Activated CD8-positive, alpha-beta T cell treated with anti-CD3 and anti-CD28 coated beads for 36 hours (primary cell): Measurements from ENCODE around the gene PRR7. TPM values are rescaled to one million over a fixed set of nuclear protein-coding genes. Genes with fewer than 3 reads are reported as not detected.

Experiments used
- ATAC-seq: fragments of 200-7000 bp; cut with Tn5 transposase; one replicate; pipeline ENCODE4 v1.10.0; 2021; ENCODE audit warnings: mild to moderate bottlenecking, moderate library complexity
- CTCF ChIA-PET: fragments of 350-600 bp; sonication (Branson Sonifier 250); formaldehyde crosslinking; loops from one replicate; lab custom pipeline; 2021; ENCODE audit warnings: antibody characterized with exemption; lab: Charles Lee
- POLR2A ChIA-PET: fragments of 350-600 bp; sonication (Branson Sonifier 250); formaldehyde crosslinking; loops from one replicate; lab custom pipeline; 2021; ENCODE audit warnings: antibody characterized with exemption; lab: Charles Lee
- DNase-seq: peaks from one replicate; pipeline ENCODE4 v3.0.0-alpha.2; 2020
- H3K27ac Mint-ChIP-seq: one replicate; pipeline ENCODE4 v1.8.0; 2021; ENCODE audit warnings: mild to moderate bottlenecking, mixed read lengths
- H3K27me3 Mint-ChIP-seq: one replicate; pipeline ENCODE4 v1.8.0; 2021; ENCODE audit warnings: mixed read lengths
- H3K36me3 Mint-ChIP-seq: one replicate; pipeline ENCODE4 v1.8.0; 2021; ENCODE audit warnings: low read depth, mixed read lengths
- H3K4me1 Mint-ChIP-seq: one replicate; pipeline ENCODE4 v1.8.0; 2021; ENCODE audit warnings: low read depth, mixed read lengths
- H3K4me3 Mint-ChIP-seq: one replicate; pipeline ENCODE4 v1.8.0; 2021; ENCODE audit warnings: mild to moderate bottlenecking, moderate library complexity, mixed read lengths
- H3K9me3 Mint-ChIP-seq: one replicate; pipeline ENCODE4 v1.8.0; 2021; ENCODE audit warnings: mixed read lengths
- intact Hi-C: fragments of 100-400 bp; cut with micrococcal nuclease; formaldehyde crosslinking; loops from one replicate; pipeline ENCODE4 v1.10.0; 2022
- total RNA-seq, 2 experiments: library from RNA; stranded (reverse); gene quantifications; one replicate each; pipeline ENCODE4 v1.2.3, GENCODE V29; 2021
- TF ChIP-seq, protein P1 (sequence below): fragments of 200-600 bp; IDR thresholded peaks from one replicate; pipeline ENCODE4 v1.8.0; 2022; ENCODE audit warnings: antibody characterized with exemption, mild to moderate bottlenecking

PRR7 gene
- total RNA-seq, 2 experiments from 2014 or later: 32.6 to 36.4 TPM

DNA sequence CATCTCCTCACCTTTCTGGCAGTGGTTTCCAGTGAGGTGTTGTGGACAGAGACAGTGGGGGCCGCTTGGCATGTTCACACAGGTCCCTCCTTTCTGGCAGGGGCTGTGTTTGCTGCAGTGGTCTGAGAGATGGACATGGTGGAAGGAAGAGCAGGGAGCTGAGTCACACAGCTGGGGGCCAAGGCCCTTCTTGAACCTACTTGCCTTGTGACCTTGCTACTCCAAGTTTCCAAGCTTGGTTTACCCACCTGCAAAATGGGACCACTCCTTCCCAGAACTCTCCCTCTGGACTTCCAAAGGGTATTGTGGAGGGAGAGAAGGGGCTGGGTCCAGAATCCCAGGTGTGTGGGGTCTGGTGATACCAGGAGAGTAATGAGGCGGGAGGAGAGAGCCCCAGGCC lies 41.3 kb upstream of the PRR7 start:
- Mint-ChIP-seq H3K4me1 (peaks cover 26% of the 10 kb centered on the region), H3K36me3 (no peaks in the 10 kb centered on the region), H3K27ac (no peak overlapping the region), H3K9me3 (no peaks in the 10 kb centered on the region), H3K4me3 (peak overlapping the region; percentile 73), H3K27me3 (peaks cover 23% of the 10 kb centered on the region)
- DNase-seq (no peak), ATAC-seq (no peak)
- TF ChIP-seq, protein P1, sequence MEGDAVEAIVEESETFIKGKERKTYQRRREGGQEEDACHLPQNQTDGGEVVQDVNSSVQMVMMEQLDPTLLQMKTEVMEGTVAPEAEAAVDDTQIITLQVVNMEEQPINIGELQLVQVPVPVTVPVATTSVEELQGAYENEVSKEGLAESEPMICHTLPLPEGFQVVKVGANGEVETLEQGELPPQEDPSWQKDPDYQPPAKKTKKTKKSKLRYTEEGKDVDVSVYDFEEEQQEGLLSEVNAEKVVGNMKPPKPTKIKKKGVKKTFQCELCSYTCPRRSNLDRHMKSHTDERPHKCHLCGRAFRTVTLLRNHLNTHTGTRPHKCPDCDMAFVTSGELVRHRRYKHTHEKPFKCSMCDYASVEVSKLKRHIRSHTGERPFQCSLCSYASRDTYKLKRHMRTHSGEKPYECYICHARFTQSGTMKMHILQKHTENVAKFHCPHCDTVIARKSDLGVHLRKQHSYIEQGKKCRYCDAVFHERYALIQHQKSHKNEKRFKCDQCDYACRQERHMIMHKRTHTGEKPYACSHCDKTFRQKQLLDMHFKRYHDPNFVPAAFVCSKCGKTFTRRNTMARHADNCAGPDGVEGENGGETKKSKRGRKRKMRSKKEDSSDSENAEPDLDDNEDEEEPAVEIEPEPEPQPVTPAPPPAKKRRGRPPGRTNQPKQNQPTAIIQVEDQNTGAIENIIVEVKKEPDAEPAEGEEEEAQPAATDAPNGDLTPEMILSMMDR: no peak
- intact Hi-C loops: no loop called here
- CTCF ChIA-PET: interaction anchor here (1.1 to 10.5 kb wide), 17 partner anchors 10 to 292 kb away, joined by 3 to 415 read pairs (median 39); partner anchors contain the start of genes DOK3, GRK6, MXD3 and PRR7
- POLR2A ChIA-PET: interaction anchor here (0.9 to 7.4 kb wide), 8 partner anchors 16 to 93 kb away, joined by 3 to 140 read pairs (median 28); partner anchors contain the start of genes GRK6, MXD3 and PRR7

DNA sequence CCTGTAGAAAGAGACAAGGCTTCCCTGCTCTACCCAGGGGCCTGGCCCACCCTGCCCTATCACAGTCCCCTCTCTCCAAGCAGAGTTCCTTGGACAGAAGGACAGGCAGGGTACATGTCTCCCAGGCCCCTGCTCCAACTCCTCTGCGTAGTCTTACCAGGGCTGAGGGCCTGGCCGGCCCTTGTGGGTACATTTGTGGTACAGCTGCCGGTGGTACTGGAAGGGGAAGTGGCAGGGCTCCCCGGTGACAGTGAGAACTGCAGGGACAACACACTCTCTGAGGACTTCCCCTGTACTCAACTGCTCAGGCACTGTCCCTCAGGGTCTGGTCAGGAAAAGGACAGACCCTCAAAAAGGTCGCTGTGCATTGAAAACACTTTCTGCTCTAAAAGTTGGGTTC lies 40.8 kb upstream of the PRR7 start:
- intact Hi-C loops: no loop called here
- CTCF ChIA-PET: interaction anchor here (2.3 to 10.5 kb wide), 10 partner anchors 10 to 96 kb away, joined by 6 to 415 read pairs (median 62); partner anchors contain the start of genes GRK6, MXD3 and PRR7
- H3K4me3 Mint-ChIP-seq: no peak overlapping the region
- H3K9me3 Mint-ChIP-seq: no peaks in the 10 kb centered on the region
- TF ChIP-seq, protein P1: no peak
- no peak for ATAC-seq
- no peak for DNase-seq
- H3K27me3 Mint-ChIP-seq: peaks cover 23% of the 10 kb centered on the region
- H3K27ac Mint-ChIP-seq: no peak overlapping the region
- H3K36me3 Mint-ChIP-seq: no peaks in the 10 kb centered on the region
- peaks cover 30% of the 10 kb centered on the region for H3K4me1 Mint-ChIP-seq
- POLR2A ChIA-PET: interaction anchor here (3.3 to 7.4 kb wide), 5 partner anchors 22 to 48 kb away, joined by 11 to 140 read pairs (median 45); partner anchors contain the start of genes GRK6 and PRR7

- ATAC-seq (no peak), DNase-seq (no peak)
- no peaks in the 10 kb centered on the region for H3K9me3 Mint-ChIP-seq
- CTCF ChIA-PET: interaction anchor here (1.4 to 10.5 kb wide), 5 partner anchors 16 to 92 kb away, joined by 4 to 415 read pairs (median 6); partner anchors contain the start of genes GRK6 and PRR7
- H3K27me3 Mint-ChIP-seq: no peaks in the 10 kb centered on the region
- no peak within 1 kb of the TSS for H3K4me3 Mint-ChIP-seq
- intact Hi-C loops: no loop called here
- POLR2A ChIA-PET: interaction anchor here (0.9 to 2.3 kb wide), 12 partner anchors 9 to 81 kb away, joined by 3 to 13 read pairs (median 4); partner anchors contain the start of genes GRK6 and PRR7
- H3K4me1 Mint-ChIP-seq: peaks cover 44% of the 10 kb centered on the region
- H3K27ac Mint-ChIP-seq: no peak within 1 kb of the TSS
- H3K36me3 Mint-ChIP-seq: no peaks in the 10 kb centered on the region
- TF ChIP-seq, protein P1: no peak
Observed at GRCh38 chr5:177409043-177409801, 37.4 kb upstream of the PRR7 start, which contains the start of gene F12. Gene F12 (minus strand): TSS chr5:177409564. CDS start chr5:177409527, 37 bp downstream.

DNA sequence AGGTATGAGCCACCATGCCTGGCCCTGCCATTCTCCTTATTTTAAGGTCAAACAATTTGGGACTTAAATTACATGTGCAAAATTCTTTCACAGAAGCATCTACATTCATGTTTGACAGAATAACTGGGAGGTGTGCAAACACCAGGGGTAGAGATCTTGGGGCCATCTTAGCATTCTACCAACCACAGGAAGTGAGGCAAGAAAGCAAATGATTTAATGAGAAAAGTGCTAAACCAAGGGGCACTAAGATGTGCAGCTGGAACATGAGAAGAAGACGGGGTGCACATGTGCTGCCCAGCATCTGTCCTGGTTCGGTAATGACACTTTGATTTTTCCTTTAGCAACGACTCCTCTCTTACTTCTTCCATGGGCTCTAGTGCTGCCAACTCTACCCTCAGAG lies 36.0 kb upstream of the PRR7 start:
- intact Hi-C loops: no loop called here
- DNase-seq (no peak), ATAC-seq (no peak)
- no peaks in the 10 kb centered on the region for H3K36me3 Mint-ChIP-seq
- TF ChIP-seq, protein P1: no peak
- no peak overlapping the region for H3K4me3 Mint-ChIP-seq
- no peaks in the 10 kb centered on the region for H3K27me3 Mint-ChIP-seq
- CTCF ChIA-PET: interaction anchor here (0.7 to 10.5 kb wide), 2 partner anchors 21 to 37 kb away, joined by 3 to 415 read pairs; partner anchors contain the start of gene PRR7
- no peak overlapping the region for H3K27ac Mint-ChIP-seq
- no peaks in the 10 kb centered on the region for H3K9me3 Mint-ChIP-seq
- H3K4me1 Mint-ChIP-seq: peaks cover 42% of the 10 kb centered on the region
- POLR2A ChIA-PET: interaction anchor here (0.7 to 1.2 kb wide), 2 partner anchors 18 to 34 kb away, joined by 3 to 6 read pairs; no protein-coding TSS in a partner anchor
